Measurements from ENCODE around the gene DOCK2. TPM values are rescaled to one million over a fixed set of nuclear protein-coding genes. Genes with fewer than 3 reads are reported as not detected.

The DOCK2 gene
- total RNA-seq, 1 experiment from 2014 or later: 0.26 TPM

- ChIA-PET POLR2A (ENCODE audit: unreplicated experiment) (no interaction called here), CTCF (no interaction called here)
- no peak for TF ChIP-seq EZH2phosphoT487 (IDR thresholded peaks at IDR 0.05; ENCODE audit: borderline replicate concordance, low read length)
- no peak for TF ChIP-seq CTCF (conservative IDR thresholded peaks at IDR 0.05; ENCODE audit: low read depth, low read length)
- no peak for TF ChIP-seq EZH2 (IDR thresholded peaks at IDR 0.05; ENCODE audit: low read length, unreplicated experiment)
- Histone ChIP-seq H3K27me3 (ENCODE audit: low read length) (no peaks in the 10 kb centered on the region), H3K27ac (ENCODE audit: low read length) (no peak overlapping the region), H4K20me1 (ENCODE audit: low read length) (no peaks in the 10 kb centered on the region), H3K9me3 (ENCODE audit: low read length) (no peaks in the 10 kb centered on the region), H3K9me2 (replicated peaks; ENCODE audit: low read length) (0 out of 2 replicates have a peak, but pooled peaks cover 10% of the 10 kb centered on the region), H3K36me3 (ENCODE audit: low read depth, low read length) (no peaks in the 10 kb centered on the region), H3K4me3 (ENCODE audit: low read length) (no peak overlapping the region), H3K4me2 (ENCODE audit: low read length) (no peak overlapping the region), H3K4me1 (ENCODE audit: insufficient read depth, low read length) (peaks cover 11% of the 10 kb centered on the region), H3F3A (ENCODE audit: low read length, unreplicated experiment) (no peaks in the 10 kb centered on the region), H3K9ac (ENCODE audit: low read length) (no peak overlapping the region), H3K79me2 (ENCODE audit: low read length) (no peaks in the 10 kb centered on the region), H2AFZ (ENCODE audit: low read length) (no peak overlapping the region)
- no TSS peak for BruUV-seq (replicated peaks)
- no peak for DNase-seq
- no peak for ATAC-seq
- intact Hi-C loops (cut with micrococcal nuclease): no loop called here
Measured at GRCh38 chr5:169653091-169653490, 16.0 kb downstream of the DOCK2 start.

DNA sequence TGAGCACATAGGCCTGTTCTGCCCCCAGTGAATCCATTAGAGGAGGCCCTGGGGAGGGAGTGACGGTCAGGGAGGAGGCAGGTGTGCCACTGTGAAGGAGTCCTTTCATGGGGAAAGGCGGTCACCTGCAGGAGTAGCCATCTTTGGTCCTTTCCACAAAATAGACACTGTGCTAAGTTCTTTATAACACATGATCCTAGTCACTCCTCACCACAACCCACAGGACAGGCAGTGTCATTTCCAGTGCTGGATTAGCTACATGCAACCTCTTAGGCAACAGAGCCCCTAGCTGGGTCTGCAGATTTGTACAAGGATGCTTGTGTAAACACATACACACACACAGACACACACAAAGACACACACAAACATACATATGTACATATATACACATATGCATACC is 18.3 kb downstream of the DOCK2 start:
- no peak overlapping the region for H2AFZ ChIP-seq (ENCODE audit: low read length)
- H3K4me1 ChIP-seq (ENCODE audit: insufficient read depth, low read length): peaks cover 11% of the 10 kb centered on the region
- BruUV-seq (replicated peaks): no TSS peak
- H3F3A ChIP-seq (ENCODE audit: low read length, unreplicated experiment): no peaks in the 10 kb centered on the region
- no peak for ATAC-seq
- H3K27ac ChIP-seq (ENCODE audit: low read length): no peak overlapping the region
- 0 out of 2 replicates have a peak, but pooled peaks cover 4% of the 10 kb centered on the region for H3K9me2 ChIP-seq (replicated peaks; ENCODE audit: low read length)
- H3K4me3 ChIP-seq (ENCODE audit: low read length): no peak overlapping the region
- CTCF ChIA-PET: no interaction called here
- H3K27me3 ChIP-seq (ENCODE audit: low read length): no peaks in the 10 kb centered on the region
- no peaks in the 10 kb centered on the region for H3K9me3 ChIP-seq (ENCODE audit: low read length)
- H3K9ac ChIP-seq (ENCODE audit: low read length): no peak overlapping the region
- POLR2A ChIA-PET (ENCODE audit: unreplicated experiment): no interaction called here
- no peaks in the 10 kb centered on the region for H4K20me1 ChIP-seq (ENCODE audit: low read length)
- DNase-seq: no peak
- H3K79me2 ChIP-seq (ENCODE audit: low read length): no peaks in the 10 kb centered on the region
- intact Hi-C loops (cut with micrococcal nuclease): no loop called here
- no peak overlapping the region for H3K4me2 ChIP-seq (ENCODE audit: low read length)
- no peaks in the 10 kb centered on the region for H3K36me3 ChIP-seq (ENCODE audit: low read depth, low read length)
- TF ChIP-seq EZH2 (IDR thresholded peaks at IDR 0.05; ENCODE audit: low read length, unreplicated experiment) (no peak), CTCF (conservative IDR thresholded peaks at IDR 0.05; ENCODE audit: low read depth, low read length) (no peak)

DNA sequence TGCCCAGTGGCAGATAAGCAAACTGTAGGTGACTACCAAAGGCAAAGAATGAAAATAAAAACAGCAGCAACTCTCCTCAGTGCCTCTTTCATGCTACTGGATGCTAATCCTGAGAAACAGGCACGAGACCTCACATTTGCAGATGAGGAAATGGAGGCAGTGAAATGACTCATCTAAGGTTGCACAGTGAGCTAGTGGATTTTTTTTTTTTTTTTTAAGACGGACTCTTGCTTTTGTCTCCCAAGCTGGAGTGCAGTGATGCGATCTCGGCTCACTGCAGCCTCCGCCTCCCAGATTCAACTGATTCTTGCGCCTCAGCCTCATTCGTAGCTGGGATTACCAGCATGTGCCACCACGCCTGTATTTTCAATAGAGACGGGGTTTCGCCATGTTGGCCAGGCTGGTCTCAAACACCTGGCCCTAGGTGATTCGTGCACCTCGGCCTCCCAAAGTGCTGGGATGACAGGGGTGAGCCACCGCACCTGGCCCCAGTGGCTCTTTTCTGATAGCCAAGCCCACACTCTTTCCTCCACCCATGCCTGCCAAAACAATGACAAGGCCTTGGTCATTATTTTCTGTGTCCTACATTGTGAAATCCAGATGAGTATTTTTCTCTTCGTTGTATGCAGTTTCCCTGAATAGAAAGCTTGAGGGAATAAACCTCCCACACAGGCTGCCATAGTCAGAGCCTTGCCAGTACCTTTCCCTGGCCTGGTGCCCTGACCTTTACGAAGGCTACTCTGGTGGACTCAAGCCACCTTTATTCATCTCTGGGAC is 19.2 kb downstream of the DOCK2 start:
- no peak overlapping the region for H3K9ac ChIP-seq (ENCODE audit: low read length)
- H3K79me2 ChIP-seq (ENCODE audit: low read length): no peaks in the 10 kb centered on the region
- intact Hi-C loops (cut with micrococcal nuclease): no loop called here
- DNase-seq: no peak
- H3K4me2 ChIP-seq (ENCODE audit: low read length): no peak overlapping the region
- no peak overlapping the region for H3K27ac ChIP-seq (ENCODE audit: low read length)
- CTCF ChIA-PET: no interaction called here
- no TSS peak for BruUV-seq (replicated peaks)
- no peaks in the 10 kb centered on the region for H3F3A ChIP-seq (ENCODE audit: low read length, unreplicated experiment)
- no peaks in the 10 kb centered on the region for H3K36me3 ChIP-seq (ENCODE audit: low read depth, low read length)
- no peaks in the 10 kb centered on the region for H3K9me3 ChIP-seq (ENCODE audit: low read length)
- no peak for ATAC-seq
- H3K4me3 ChIP-seq (ENCODE audit: low read length): no peak overlapping the region
- TF ChIP-seq CTCF (conservative IDR thresholded peaks at IDR 0.05; ENCODE audit: low read depth, low read length) (no peak), EZH2 (IDR thresholded peaks at IDR 0.05; ENCODE audit: low read length, unreplicated experiment) (no peak), EZH2phosphoT487 (IDR thresholded peaks at IDR 0.05; ENCODE audit: borderline replicate concordance, low read length) (no peak)
- H2AFZ ChIP-seq (ENCODE audit: low read length): no peak overlapping the region
- H3K27me3 ChIP-seq (ENCODE audit: low read length): no peaks in the 10 kb centered on the region
- H3K4me1 ChIP-seq (ENCODE audit: insufficient read depth, low read length): peaks cover 3% of the 10 kb centered on the region
- POLR2A ChIA-PET (ENCODE audit: unreplicated experiment): no interaction called here
- no peaks in the 10 kb centered on the region for H4K20me1 ChIP-seq (ENCODE audit: low read length)
- 0 out of 2 replicates have a peak, but pooled peaks cover 2% of the 10 kb centered on the region for H3K9me2 ChIP-seq (replicated peaks; ENCODE audit: low read length)

Data from PC-3 (cell line).